Coronary artery (tissue), 2 donors: Measurements from ENCODE around the gene CILP2.
A peak's percentile ranks its signal among the peaks of the same experiment; 100 is the strongest.

Source experiments
- DNase-seq: peaks from one replicate; pipeline ENCODE4 v3.0.0-alpha.2; 2017; ENCODE audit warnings: low spot score
- H3K27ac ChIP-seq, 2 donors: fragments of 200-600 bp; sonication (generic); one replicate each; pipeline ENCODE4 v1.5.1; 2016 to 2019
- H3K4me3 ChIP-seq: fragments of 200-600 bp; sonication (generic); 2 replicates; pipeline ENCODE4 v1.5.1; 2016; ENCODE audit warnings: mild to moderate bottlenecking, moderate library complexity
- TF ChIP-seq, protein P1 (sequence below): fragments of 200-600 bp; sonication (generic); IDR thresholded peaks from one replicate; pipeline ENCODE4 v1.5.1; 2019; ENCODE audit warnings: antibody characterized with exemption

CILP2 gene

DNA sequence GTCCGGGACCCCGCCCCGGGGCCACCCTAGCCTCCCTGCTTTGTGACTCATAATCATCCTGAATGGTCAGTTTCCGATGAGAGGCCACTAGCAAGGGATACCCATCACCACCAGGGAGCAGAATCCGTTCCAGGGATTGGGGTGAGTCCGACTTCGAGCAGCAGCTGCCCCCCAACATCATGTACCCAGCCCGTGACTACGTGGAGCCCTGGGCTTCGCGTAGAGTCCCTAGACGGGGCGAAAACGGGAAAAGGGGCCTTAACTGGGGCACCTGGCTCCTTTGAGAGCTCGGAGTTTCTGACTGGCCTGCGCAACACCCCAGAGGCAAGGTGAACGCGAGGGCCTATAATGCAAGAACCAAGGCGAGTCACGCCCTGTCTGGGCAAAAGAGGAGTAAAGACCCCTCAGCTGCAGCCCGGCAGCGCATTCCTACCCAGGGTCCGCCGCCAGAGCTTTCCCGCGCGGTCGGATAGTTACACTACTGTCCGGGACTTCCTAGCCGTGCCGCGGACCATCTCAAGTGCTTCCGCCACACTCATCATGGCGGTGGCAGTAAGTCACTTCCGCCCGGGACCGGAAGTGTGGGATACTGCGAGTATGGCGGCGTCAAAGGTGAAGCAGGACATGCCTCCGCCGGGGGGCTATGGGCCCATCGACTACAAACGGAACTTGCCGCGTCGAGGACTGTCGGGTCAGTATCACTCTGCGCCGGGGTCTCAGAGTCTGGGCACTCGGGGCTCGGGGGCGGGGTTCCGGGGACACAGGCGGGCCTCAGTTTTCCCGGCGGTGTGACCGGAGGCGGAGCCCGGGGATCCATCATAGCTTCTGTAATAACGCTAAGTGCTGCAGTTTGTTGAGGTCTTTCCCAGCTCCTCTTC lies 22.2 kb upstream of the CILP2 start, which contains the start of gene NDUFA13:
NDUFA13 (plus strand) TSS at position 584 of the 878 bp plus-strand sequence; CDS start at position 598, 14 bp downstream.
- TF ChIP-seq, protein P1, sequence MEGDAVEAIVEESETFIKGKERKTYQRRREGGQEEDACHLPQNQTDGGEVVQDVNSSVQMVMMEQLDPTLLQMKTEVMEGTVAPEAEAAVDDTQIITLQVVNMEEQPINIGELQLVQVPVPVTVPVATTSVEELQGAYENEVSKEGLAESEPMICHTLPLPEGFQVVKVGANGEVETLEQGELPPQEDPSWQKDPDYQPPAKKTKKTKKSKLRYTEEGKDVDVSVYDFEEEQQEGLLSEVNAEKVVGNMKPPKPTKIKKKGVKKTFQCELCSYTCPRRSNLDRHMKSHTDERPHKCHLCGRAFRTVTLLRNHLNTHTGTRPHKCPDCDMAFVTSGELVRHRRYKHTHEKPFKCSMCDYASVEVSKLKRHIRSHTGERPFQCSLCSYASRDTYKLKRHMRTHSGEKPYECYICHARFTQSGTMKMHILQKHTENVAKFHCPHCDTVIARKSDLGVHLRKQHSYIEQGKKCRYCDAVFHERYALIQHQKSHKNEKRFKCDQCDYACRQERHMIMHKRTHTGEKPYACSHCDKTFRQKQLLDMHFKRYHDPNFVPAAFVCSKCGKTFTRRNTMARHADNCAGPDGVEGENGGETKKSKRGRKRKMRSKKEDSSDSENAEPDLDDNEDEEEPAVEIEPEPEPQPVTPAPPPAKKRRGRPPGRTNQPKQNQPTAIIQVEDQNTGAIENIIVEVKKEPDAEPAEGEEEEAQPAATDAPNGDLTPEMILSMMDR, result no peak
- H3K27ac ChIP-seq, result peak within 1 kb of the TSS; percentile 68 to 94
- peak within 1 kb of the TSS; percentile 95 for H3K4me3 ChIP-seq
- DNase-seq, result peak; percentile 95

DNA sequence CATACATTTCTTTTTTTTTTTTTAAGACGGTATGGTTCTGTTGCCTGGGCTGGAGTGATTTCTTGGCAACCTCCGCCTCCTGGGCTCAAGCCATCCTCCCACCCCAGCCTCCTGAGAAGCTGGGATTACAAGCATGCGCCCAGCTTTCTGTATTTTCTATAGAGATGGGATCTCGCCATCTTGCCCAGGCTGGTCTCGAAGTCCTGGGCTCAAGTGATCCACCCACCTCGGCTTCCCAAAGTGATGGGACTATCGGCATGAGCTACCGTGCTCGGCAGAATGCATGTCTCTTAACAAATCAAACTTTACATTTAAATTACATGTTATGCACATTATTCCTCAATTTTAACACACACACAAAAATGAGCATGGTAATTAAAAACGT lies 20.8 kb upstream of the CILP2 start:
- TF ChIP-seq, protein P1, result no peak
- Histone ChIP-seq H3K27ac (no peak overlapping the region), H3K4me3 (no peak overlapping the region)
- DNase-seq, result no peak

DNA sequence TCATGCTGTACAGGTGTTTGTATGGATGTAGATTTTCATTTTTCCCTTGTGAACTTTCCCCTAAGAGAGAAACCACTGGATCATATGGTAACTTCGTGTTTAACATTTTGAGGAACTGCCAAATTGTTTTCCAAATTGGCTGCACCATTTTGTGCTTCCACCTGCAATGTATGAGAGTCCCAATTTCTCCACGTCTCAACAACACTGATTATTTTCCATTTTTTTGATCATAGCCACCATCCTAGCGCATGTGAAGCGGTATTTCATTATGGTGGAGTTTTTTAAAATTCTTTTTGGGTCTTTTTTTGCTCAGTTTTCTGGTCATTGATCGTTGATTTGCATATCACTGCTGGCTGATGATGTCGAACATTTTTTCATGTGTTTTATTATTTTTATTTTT lies 17.1 kb upstream of the CILP2 start:
- TF ChIP-seq, protein P1, result no peak
- no peak for DNase-seq
- no peak overlapping the region for H3K4me3 ChIP-seq

DNA sequence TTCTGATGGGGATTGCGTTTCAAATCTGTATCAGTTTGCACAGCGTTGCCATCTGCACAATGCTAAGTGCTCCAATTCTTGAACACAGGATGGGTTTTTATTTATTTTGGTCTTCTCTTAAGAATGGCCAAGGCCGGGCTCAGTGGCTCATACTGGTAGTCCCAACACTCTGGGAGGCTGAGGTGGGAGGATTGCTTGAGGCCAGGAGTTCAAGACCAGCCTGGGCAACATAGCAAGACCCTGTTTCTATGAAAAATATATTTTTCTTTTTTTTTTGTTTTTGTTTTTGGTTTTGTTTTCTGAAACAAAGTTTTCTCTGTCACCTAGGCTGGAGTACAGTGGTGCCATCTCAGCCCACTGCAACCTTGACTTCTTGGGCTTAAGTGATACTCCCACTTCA lies 14.9 kb upstream of the CILP2 start:
- DNase-seq, result no peak
- Histone ChIP-seq H3K27ac (no peak overlapping the region), H3K4me3 (no peak overlapping the region)
- TF ChIP-seq, protein P1, result no peak

More for the DNA sequence above, 17.1 kb upstream of the CILP2 start:
- no peak overlapping the region for H3K27ac ChIP-seq

DNA sequence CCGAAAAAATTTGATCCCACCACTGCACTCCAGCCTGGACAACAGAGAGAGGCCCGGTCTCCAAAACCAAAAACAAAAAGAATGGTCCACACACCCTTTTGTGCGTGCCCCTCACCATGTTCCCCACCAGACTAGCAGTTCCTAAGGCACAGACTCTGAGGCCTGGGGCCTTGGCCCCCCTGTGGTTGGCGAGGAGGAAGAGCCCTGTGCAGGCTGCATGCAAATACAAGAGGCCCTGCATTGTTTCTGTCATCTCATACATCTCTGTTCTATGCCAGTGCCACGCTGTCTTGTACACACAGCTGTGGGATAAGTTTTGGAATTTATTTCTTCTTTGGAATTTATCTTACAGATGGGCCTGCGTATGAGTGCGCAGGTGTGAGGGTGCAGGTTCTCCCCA lies 14.0 kb upstream of the CILP2 start:
- TF ChIP-seq, protein P1, result no peak
- DNase-seq, result no peak
- no peak overlapping the region for H3K4me3 ChIP-seq
- no peak overlapping the region for H3K27ac ChIP-seq

DNA sequence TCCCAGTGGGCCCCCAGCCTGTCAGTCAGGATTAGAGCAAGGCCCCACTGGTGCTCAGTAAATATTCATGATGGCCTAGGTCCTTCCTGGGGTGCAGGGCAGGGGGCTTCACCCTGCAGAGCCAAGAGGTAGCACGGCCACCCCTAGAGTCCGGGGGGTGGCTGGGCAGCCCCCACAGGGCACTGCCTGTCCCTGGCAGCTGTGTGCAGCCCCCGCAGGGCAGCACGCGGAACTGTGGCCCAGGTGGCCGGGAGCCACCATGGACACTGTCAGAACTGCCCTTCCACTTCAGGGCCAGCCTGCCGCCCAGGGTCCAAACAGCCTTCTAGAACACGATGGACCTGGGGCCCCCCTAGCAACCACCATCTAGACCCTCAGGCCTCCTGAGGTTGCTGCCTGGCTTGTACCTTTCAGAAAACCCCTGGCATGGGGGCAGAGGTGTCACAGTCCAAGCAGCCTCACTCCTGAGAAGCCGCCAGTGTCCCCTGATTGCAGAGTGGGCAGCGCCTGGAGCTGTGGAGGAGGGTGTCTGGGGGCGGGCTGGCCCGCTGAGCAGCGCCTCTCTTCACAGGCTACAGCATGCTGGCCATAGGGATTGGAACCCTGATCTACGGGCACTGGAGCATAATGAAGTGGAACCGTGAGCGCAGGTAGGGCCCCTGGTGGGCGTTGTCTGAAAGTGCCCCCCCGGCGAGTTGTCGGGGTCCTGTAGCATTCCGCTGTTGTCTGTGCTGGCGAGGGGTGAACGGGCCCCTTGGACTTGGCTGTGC lies 12.3 kb upstream of the CILP2 start:
- TF ChIP-seq, protein P1, result no peak
- no peak overlapping the region for H3K4me3 ChIP-seq
- no peak overlapping the region for H3K27ac ChIP-seq
- no peak for DNase-seq
